Breast epithelium (tissue), 3 donors: Measurements from ENCODE around the gene RPS27.

Experiments used
- POLR2A ChIP-seq: fragments of 450-650 bp; IDR thresholded peaks from one replicate; pipeline ENCODE4 v1.6.1; 2016; ENCODE audit warnings: antibody characterized with exemption, mild to moderate bottlenecking, moderate library complexity
- TF ChIP-seq, protein P1 (sequence below), 3 donors: fragments of 450-650 bp; IDR thresholded peaks; one replicate each; pipeline ENCODE4 v1.5.1; 2016 to 2017; ENCODE audit warnings: antibody characterized with exemption in 3 of 3, mild to moderate bottlenecking in 3 of 3, moderate library complexity in 3 of 3

GRCh38 chr1:153958961-153959260, 31.7 kb upstream of the RPS27 start:
- TF ChIP-seq, protein P1, sequence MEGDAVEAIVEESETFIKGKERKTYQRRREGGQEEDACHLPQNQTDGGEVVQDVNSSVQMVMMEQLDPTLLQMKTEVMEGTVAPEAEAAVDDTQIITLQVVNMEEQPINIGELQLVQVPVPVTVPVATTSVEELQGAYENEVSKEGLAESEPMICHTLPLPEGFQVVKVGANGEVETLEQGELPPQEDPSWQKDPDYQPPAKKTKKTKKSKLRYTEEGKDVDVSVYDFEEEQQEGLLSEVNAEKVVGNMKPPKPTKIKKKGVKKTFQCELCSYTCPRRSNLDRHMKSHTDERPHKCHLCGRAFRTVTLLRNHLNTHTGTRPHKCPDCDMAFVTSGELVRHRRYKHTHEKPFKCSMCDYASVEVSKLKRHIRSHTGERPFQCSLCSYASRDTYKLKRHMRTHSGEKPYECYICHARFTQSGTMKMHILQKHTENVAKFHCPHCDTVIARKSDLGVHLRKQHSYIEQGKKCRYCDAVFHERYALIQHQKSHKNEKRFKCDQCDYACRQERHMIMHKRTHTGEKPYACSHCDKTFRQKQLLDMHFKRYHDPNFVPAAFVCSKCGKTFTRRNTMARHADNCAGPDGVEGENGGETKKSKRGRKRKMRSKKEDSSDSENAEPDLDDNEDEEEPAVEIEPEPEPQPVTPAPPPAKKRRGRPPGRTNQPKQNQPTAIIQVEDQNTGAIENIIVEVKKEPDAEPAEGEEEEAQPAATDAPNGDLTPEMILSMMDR (IDR thresholded peaks at IDR 0.05): no peak
- TF ChIP-seq POLR2A: no peak
